GM18861 (cell line): Measurements from ENCODE around the gene AGTPBP1.

Source experiments
- ATAC-seq: cut with Tn5 transposase; IDR thresholded peaks from one replicate; pipeline ENCODE4 v1.9.1; 2021; ENCODE audit not compliant: unreplicated experiment

AGTPBP1 gene

DNA sequence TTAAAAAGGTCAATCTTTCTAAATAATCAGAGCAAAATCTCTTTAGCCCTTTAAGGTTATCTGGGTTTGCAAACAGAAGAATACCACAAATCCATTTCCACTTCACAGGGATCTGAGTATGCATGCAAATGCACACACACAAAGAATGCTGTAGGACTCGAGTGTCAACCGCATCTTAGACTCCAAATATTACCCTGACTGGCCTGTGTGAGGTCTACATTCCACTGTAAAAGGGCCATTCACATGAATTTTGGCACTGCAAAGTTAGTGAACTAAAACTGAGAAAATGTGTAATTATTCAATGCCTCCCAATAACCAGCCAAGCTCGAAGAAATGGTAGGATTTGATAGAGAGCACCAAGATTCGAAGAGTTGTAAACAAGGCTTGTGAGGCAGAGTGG lies 199.9 kb downstream of the AGTPBP1 start:
- ATAC-seq: no peak

DNA sequence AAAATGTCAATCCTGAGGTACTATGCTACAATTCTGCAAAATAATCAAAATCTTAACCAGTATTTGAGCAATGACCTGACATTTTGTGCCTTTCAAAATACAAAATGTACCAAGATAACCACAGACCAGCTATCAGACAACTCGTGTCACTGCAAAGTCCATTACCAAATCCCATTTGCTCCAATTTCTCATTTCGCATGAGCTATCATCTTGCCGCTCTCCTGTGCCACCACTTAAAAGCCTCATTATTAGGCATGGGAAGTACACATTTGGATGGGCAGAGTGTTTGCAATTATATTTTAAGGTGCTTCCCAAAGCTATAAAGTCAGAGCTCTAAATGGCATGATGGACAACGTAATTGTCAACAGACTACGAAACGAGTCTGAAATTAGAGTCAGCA lies 205.2 kb downstream of the AGTPBP1 start:
- ATAC-seq: no peak

DNA sequence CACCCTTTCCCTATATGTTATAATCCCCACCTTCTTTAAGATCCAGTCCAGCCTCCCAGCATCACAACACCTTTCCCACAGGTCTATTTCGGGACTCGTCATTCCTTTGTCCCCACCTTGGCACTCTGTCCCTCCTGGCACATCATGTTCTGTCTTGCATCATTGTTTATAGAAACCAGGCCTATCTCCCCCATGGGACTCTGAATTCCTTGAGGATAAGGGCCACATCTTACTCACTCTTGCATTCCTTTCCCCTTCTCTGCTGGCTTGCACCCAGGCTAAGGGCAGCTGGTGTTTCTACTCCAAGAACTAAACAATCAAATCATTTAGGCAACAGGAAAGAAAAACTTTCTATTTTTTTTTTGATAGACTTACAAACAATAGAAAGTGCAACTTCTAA lies 205.7 kb downstream of the AGTPBP1 start:
- ATAC-seq: no peak

DNA sequence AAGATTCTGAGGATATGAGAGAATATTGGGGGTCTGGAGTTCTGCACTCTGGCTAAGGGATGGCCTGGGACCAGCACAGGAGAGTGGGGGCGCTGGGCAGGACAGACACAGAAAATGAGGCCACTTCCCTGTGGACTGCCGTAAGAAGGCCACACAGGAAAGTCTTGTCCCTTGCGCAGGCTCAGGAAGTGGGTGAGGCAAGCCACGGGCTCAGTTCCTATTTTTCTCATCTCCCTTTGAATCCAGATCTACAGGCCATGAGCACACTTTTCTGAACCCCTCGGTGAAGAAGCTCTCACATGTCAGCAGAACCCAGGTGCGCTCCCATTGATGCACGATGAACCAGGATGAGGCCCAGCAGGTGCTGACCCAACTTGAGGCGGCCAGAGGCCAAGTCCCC lies 207.4 kb downstream of the AGTPBP1 start:
- ATAC-seq: no peak

DNA sequence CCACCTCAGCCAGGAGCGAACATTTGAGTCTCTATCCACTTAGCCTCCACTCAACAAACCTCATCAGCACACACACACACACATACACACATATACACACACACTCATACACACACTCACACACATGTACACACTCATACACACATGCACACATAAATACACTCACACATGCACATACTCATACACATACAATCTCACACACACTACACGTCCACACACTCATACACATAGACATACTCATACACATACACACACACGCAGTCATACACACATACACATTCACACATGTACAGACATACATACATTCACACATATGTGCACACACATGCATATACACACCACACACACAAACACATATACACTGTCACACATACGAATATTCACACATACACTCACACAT lies 208.2 kb downstream of the AGTPBP1 start:
- no peak for ATAC-seq

DNA sequence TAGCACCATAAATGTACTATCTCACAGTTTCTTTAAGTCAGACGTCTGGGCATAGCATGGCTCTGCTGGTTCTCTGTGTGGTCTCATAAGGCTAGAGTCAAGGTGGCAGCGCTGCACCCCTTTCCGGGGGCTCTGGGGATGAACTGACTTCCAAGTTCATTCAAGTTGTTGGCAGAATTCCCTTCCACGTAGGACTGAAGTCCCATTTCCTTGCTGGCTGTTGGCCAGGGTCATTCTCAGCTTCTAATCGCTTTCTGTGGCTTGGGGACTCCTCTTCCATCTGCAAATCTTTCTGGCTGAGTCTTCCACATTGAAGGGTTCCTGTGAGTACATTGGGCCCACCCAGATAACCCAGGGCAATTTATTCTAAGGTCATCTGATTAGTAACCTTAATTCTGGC lies 211.0 kb downstream of the AGTPBP1 start:
- ATAC-seq: no peak

DNA sequence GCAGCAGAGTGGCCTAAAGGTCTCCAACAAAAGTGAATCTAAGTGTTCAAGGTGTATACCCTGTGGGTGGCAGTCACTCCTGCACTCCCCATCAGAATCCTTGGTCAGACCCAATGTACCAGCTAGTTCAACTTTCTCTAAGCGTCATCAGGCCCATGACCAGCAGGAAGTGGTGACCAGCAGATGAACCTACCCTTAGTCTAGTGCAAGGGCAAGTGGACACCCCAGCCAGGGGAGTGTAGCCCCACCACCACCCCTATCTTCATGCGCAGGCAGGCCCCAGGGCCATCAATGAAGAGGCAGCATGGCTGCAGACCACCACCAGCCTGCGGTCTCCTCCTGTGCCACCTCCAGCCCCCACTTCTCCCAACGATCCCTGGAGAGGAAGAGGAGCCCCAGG lies 213.1 kb downstream of the AGTPBP1 start:
- no peak for ATAC-seq

DNA sequence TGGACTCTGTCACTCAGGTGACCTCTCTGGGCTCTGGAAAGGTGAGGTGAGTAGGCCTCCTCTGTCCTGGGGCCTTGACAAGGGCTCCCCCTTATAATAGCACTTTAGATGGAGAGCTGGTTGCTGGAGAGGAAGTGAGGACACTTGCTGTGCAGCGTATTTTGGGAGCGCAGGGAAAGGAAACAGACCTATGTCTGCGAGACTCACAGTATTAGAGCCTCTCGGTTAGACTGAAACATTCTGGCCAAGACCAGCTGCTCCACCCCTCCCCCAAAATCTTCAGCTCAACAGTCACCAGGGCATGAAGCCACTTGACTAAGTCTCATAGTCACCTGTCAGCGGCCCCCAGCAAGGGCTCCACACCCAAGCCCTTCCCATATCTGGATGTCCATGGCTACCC lies 213.6 kb downstream of the AGTPBP1 start:
- ATAC-seq: no peak

DNA sequence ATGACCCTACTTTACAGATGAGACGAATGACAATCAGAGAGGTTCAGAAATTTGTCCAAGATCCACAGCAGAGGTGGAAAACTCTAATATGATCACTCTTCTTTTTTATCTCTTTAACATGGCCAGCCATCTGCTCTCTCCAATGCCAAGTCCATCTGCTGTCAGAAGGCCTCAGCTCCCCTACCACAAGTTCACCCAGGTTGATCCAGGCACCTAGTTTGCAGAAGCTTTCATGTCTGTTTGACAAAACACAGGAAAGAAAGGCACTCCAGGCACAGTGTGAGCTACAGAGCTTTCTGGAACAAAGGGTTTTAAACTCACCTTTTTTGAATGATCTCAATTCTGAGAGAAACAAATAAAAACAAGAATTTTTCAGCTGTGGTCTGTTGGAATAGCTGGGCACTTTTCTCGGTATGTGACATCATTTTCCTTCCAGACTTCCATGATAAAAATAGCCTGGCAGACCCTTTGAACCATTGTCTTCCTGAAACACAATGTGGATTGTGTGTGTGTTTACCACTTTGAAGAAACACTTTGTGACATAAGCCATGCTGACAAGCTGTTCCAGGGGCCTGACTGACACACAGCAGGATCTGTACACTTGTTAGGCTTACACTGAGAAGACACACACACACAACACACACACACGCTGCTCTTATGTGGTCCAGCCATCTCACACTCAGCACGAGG lies 214.3 kb downstream of the AGTPBP1 start:
- ATAC-seq: no peak

DNA sequence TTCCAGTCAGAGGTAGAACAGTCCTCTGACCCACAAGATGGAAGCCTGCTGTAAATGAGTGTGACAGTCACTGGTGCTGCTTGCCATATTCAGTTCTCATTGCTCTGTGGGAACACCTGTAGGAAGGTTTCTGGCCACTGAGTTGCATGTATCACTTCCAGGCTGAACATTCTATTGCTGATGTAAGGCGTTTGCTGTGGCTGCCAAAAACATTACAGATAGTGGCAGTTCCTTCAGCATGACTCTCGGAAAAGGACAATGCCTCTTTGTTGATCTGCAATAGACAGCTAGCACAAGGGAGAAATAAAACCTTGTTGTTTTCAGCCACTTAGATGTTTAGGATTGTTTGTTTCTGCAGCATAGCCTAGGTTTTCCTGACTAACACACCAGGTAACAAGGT lies 217.2 kb downstream of the AGTPBP1 start:
- ATAC-seq: no peak

DNA sequence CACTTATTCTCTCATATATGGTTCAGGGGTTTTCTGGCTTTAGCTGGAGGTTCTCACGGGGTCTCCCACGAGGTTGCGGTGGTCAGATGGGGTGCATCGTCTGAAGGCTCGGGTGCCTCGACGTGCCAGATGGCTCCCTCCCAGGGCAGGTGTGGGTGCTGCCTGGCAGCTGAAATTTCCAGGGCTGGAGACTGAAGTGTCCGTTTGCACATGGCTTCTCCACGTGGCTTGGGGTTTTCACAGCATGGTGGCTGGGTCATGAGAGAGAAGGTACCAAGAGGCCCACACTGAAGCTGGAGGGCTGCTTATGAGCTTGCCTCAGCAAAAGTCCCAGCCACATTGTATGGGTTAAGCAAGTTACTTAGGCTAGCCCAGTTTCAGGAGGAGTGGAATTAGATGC lies 218.6 kb downstream of the AGTPBP1 start:
- ATAC-seq: no peak

DNA sequence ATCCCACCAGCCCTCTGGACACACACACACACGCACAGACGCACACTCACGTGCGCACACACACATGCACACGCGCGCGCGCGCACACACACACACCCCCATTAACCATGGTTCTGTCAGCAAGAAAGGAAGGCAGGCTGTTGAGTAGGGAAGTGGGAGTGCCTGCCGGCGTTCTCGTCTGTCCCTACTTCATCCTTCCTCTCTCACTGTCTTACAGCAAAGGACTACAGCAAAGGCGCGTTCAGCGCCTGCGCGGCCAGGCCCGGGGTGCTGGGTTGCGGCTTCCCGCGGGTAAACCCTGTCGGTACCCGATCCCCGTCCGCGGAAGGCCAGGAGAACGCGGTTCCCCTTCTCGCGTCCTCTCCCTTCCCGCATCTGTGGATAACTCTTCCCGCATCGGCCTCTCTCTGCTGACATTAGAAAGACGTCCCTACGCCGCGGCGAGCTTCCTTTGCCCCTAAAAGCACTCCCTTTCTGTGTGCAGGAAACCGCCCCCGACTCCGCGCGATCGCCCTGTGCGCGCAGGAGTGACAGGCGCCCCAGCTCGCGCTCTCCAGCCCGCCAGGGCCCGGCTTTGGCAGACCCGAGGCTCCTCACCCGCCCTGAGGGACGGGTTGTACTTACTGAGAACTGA lies 219.2 kb downstream of the AGTPBP1 start:
- no peak for ATAC-seq

DNA sequence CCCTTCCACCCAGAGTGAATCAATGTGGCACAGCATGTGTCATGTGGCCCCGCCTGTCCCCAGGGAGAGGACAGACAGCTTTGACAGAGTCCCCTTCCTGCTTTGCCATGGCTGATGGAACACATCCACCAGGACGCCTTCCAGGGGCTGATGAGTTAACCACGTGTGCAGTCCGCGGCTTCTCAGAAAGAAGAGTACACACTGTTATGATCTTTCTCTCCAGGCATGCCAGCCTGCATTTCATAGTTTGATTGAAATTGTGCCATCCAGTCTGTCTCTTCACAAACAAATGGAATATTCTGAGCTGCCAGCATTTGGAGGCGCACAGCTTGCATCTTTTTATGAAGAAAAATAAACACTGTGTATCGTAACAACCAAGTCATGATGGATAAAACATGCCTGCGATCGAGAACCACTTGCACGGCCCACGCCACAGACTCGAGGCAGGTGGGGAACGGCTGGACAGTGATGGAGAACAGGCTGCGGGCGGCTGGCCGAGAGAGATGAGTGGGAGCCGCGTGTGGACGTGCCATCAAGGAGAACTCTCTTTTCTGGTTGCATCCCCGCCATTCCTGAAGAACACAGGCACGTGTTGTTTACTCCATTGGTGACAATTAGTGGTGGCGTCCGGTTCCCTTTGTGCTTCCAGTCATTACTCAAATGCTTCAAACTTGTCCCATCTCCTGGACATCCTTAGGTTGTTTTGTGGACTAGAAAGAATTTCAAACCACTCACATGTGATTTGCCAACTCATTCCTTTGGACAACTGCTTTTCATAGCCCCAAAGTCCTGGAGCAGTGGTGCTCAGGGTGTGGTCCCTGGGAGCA lies 220.2 kb downstream of the AGTPBP1 start:
- no peak for ATAC-seq

DNA sequence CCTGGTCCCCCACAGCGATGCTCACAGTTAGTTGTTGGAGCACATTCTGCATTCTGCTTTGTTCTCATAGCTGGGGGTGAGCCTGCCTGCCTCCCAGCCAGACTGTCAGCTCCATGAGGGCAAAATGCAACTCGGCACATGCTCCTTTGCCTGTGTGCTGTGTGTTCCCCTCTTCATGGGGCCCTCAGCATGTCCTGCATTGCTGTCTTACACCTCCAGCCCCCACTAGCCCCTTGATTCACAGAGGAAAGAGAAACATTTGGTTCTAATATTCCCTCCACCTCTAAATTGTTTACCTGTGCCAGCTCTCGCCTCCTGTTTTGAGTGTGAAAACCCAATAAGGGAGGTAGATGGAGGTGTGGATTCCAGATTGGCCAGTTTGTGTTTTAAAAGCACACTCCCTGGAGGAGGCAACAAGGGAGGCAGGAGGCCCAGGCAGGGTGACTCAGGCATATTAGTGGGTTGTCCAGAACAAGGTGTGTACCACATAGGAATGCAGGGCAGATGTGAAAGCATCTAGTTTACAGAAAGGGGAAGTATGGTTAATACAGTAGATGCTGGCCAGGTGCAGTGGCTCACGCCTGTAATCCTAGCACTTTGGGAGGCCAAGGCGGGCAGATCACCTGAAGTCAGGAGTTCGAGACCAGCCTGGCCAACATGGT lies 224.6 kb downstream of the AGTPBP1 start:
- no peak for ATAC-seq

DNA sequence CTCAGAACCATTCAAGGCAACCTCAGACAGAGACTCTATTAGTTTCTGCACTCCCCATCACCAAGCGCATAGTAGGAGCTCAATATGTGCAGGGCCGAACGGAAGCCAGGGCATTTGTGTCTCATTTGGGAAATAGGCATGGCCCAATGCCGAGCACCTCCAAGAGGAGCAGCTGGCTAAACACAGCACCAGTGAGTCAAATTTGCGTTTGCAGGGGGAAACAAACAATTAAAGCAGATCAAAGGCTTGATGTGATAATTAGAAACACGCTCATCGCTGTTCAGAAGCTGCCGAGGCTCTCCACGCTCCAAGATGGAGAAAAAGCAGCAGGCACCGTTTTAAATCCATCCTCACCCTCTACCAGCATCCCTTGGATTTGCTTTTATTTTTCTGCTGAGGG lies 225.3 kb downstream of the AGTPBP1 start:
- no peak for ATAC-seq

DNA sequence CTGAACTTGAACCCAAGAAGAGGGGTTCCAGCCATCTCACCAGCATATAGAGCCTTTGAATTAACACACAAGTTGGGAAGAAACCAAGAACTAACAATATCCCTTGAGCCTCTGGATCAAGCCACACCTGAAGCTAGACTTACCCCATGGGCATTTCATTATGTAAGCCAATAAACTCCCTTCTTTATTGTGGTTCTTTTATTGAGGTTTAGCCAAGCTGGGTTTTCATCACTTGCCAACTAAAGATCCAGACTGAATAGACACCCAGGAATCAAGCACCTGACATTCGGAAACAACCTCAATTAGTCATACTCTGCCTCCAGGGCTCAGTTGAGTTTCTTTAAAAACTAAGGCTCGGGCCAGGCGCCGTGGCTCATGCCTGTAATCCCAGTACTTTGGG lies 226.7 kb downstream of the AGTPBP1 start:
- ATAC-seq: no peak

DNA sequence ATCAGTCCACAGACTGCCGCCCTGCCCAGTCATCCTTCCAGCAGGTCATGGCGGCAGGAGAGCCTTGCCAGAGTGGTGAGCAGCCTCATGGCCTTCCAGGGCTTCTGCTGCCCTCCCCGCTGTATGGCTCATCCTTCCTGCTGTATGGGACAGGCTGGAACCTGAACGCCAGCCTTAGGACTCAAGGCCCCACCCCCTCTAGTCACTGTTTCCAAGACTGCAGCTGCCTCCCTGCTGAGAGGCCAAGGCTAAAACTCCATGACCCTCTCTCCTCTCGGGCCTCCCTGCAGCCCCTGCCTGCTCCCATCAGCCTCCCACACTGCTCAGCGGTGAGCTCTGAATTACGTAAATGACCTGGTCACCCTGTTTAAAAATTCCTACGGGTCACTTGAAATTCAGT lies 227.5 kb downstream of the AGTPBP1 start:
- ATAC-seq: no peak

DNA sequence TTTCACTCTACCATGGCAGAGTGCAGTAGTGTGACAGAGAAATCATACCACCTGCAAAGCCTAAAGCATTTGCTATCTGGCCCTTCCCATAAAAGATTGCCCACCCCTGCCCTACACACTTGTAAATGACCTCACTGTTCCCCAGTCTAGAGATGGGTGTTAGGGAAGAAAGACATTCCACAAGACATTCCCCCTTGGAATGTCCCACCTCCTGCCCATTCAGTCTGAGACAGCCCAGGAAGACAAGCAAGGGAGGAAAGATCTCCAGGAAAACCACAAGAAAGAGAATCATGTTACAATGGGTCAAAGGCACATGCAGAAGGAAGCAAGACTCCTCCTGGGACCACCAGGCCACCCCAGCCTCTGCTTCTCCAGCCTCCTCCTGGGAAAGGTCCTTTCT lies 230.0 kb downstream of the AGTPBP1 start:
- ATAC-seq: no peak

DNA sequence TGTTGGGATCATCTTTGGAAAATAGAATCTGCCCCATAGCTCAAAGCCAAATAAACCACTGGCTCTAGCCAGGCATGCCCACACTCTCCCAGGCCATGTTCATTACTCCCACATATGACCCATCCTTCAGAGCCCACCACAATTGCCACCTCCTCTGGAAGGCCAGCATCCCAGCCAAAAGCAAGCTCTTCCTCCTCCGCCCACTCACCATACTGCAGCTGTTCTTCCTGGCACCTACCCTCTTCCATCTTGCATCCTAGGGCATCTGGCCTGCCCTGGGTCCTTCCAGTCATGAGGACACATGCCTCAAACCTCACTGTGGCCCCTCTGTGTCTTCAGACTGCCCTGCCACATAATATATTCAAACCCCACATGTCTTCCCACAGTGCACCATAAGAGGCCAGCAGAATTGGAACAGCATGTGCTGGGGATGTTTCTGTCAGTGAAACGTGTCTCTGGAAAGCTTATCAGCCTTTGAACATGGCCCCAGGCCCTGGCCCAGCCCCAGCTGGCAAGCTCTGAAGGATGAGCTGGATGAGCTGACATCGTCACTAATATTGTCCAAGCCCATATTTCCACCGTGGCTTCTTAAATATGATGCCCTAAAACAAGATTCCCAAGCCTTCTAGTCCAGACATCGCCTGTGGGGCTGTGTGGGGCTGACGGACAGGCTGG lies 230.8 kb downstream of the AGTPBP1 start:
- ATAC-seq: no peak

DNA sequence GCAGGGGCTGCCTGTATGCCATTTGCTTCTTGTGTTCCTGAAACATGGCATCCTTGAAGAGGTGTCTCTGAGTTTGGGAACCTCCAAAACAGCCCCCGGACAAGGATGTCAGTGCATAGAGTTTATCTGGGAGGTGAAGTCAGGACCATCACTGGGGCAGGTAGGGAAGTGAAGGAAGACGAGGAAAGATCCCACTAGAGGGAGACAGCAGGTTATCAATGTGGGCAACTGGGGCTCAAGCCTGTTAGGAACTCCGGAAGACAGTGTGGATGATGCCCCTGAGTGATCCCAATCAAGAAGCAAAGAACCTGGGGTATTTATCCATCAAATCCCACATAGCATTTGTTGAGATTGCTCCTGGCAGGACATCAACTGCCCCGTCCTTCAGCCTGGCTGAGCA lies 233.1 kb downstream of the AGTPBP1 start:
- ATAC-seq: no peak

DNA sequence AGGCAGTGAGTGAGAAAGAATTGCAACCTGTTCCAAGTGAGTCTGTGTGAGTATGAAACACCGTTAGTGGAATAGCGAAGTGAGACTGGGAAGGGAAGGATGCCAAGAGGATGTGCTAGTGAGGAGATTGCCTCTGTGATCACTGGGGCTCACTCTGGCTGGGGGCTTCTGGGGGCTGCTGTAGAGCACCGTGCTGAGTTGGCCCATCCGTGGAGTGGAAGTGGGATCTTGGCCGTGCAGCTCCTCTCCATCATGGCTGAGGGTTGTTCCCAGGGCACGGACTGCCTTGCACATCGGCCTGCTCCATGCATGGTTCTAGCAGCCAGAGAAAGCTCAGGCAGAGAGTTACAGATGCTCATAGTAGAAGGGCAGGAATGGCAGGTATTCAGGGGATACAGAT lies 236.1 kb downstream of the AGTPBP1 start:
- ATAC-seq: no peak
